NCI-H128 (cell line): ENCODE data around the gene GON4L.
A peak's percentile ranks its signal among the peaks of the same experiment; 100 is the strongest.
"Not testable (repeated sequence)": the region's sequence is repeated elsewhere in the genome, so short reads cannot be mapped to it uniquely, and the experiment has no call there.

Source experiments
- DNase-seq: peaks from one replicate; lab custom pipeline; 2025; ENCODE audit not compliant: unreplicated experiment; lab: John Stamatoyannopoulos, UW

The GON4L gene

GRCh38 chr1:155872527-155872926 is 15.5 kb upstream of the GON4L start:
- no peak for DNase-seq

GRCh38 chr1:155871390-155871789 is 14.4 kb upstream of the GON4L start:
- DNase-seq, result peak; percentile 28

GRCh38 chr1:155867766-155868165 is 10.8 kb upstream of the GON4L start:
- DNase-seq, result no peak

- no peak for DNase-seq
Measured at GRCh38 chr1:155864393-155864792, 7.4 kb upstream of the GON4L start.

- no peak for DNase-seq
Measured at GRCh38 chr1:155861896-155862295, 4.9 kb upstream of the GON4L start.

GRCh38 chr1:155860970-155861510 is 4.0 kb upstream of the GON4L start:
- no peak for DNase-seq

- DNase-seq, result peak; percentile 69
Measured at GRCh38 chr1:155859881-155860871, 3.2 kb upstream of the GON4L start.

- peak; percentile 99 for DNase-seq
Measured at GRCh38 chr1:155859234-155859829, 2.3 kb upstream of the GON4L start, which contains the start of gene SYT11. Gene SYT11 (plus strand): TSS chr1:155859567. CDS start chr1:155859762, 195 bp downstream.

GRCh38 chr1:155858800-155859233 is 1.8 kb upstream of the GON4L start:
- DNase-seq, result no peak

GRCh38 chr1:155856257-155856974 is 598 bp downstream of the GON4L start:
- DNase-seq, result no peak

- DNase-seq, result no peak
Measured at GRCh38 chr1:155850345-155850744, 6.7 kb downstream of the GON4L start.

GRCh38 chr1:155847823-155848529 is 9.0 kb downstream of the GON4L start:
- DNase-seq, result no peak

- DNase-seq, result no peak
Measured at GRCh38 chr1:155844860-155845421, 12.1 kb downstream of the GON4L start.

- no peak for DNase-seq
Measured at GRCh38 chr1:155840386-155840785, 16.6 kb downstream of the GON4L start.

GRCh38 chr1:155835548-155835947 is 21.5 kb downstream of the GON4L start:
- no peak for DNase-seq

GRCh38 chr1:155834927-155835399 is 22.1 kb downstream of the GON4L start:
- not testable (repeated sequence) for DNase-seq

GRCh38 chr1:155834296-155834926 is 22.6 kb downstream of the GON4L start:
- DNase-seq, result no peak

GRCh38 chr1:155833665-155834295 is 23.2 kb downstream of the GON4L start:
- DNase-seq, result no peak
